GM11168 (cell line): ENCODE measurements around the gene TMCC2.

ENCODE experiments used
- in situ Hi-C: fragments of 300-500 bp; cut with MboI; formaldehyde crosslinking; loops from one replicate; pipeline ENCODE4 v1.12.0; 2022; ENCODE audit warnings: low sequenced_read_pairs; ENCODE audit not compliant: unreplicated experiment

The TMCC2 gene

GRCh38 chr1:205317311-205317917, 89.7 kb downstream of the TMCC2 start:
- in situ Hi-C loops, result no loop called here

- in situ Hi-C loops, result no loop called here
These were observed 90.7 kb downstream of the TMCC2 start for GRCh38 chr1:205318231-205318991.

- in situ Hi-C loops, result loop anchor here (5.0 kb wide), 1 partner anchor 37 kb away; no protein-coding TSS in a partner anchor
These were observed 91.6 kb downstream of the TMCC2 start for GRCh38 chr1:205319081-205320018.

GRCh38 chr1:205321162-205321958, 93.6 kb downstream of the TMCC2 start, which contains the start of gene NUAK2:
NUAK2 (minus strand) TSS chr1:205321745; CDS start chr1:205321628, 117 bp downstream.
- in situ Hi-C loops, result loop anchor here (5.0 kb wide), 1 partner anchor 39 kb away; no protein-coding TSS in a partner anchor

DNA sequence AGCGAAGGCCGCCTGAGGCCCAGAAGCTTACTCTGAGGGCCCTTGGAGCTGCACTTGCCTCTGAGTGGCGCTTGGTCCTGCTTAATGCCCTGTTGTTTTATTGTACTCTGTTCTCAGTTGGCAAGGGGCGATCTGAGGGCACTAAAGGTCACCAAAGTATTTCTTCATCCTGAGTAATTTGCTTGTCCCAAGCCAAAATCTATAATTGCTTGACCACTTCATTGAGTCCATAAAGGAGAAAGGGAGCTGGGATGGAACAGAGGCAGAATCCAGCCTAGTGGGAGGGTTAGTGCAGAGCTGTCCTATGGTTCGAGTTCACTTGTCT, 94.2 kb downstream of the TMCC2 start:
- in situ Hi-C loops, result loop anchor here (5.0 kb wide), 1 partner anchor 40 kb away; no protein-coding TSS in a partner anchor
